NCI-H2081 treated with DMSO at 0.1 percent for 48 hours (cell line): Measurements from ENCODE around the gene EGF.

Source experiments
- DNase-seq: peaks from one replicate; lab custom pipeline; 2025; lab: John Stamatoyannopoulos, UW

EGF gene

GRCh38 chr4:109994415-109994827 lies 81.7 kb downstream of the EGF start:
- no peak for DNase-seq

- DNase-seq: no peak
These were observed 83.8 kb downstream of the EGF start for GRCh38 chr4:109996526-109996925.

DNA sequence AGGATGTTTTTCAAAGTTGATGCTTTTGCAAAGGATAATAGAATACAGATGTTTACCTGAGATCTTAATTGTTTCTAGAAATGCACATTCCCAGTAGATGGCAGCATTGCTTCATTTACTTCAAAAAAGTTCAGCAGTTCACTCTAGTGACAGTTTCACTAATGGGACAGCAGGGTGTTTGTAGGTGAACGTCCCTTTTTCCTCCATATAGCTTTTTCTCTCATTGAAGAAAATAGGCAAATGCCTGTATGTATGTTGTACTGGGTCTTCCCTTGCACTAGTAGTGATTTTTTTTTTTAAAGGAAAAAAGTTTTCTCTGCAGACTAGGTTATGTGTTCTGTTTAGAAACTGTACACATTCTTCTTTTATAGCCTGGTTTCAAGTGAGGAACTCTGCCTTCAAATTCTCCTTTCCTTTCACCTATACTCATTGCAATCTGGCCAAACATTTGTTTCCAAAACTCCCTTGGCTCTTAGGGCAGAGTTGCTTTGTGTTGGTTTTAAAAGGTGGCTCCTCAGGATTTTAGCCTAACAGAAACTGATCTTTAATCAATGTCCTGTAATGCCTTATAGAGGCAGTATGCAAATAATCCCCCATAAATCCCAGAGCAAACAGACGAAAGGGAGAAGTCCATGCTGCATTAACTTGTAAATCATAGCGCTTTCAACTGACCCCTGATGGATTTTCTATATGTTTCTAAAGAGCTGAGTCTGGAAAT lies 86.3 kb downstream of the EGF start:
- no peak for DNase-seq

DNA sequence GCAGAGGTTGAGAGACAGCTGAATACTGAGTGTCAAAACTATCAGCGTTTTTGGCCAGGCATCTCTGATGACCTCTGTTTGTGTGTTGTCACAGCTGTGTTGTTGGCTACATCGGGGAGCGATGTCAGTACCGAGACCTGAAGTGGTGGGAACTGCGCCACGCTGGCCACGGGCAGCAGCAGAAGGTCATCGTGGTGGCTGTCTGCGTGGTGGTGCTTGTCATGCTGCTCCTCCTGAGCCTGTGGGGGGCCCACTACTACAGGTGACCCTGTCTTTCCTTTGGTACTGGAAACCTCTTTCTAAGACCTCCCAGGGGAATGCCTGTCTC lies 86.9 kb downstream of the EGF start:
- DNase-seq: no peak

GRCh38 chr4:110002326-110002725 lies 89.6 kb downstream of the EGF start:
- DNase-seq: no peak

- DNase-seq: no peak
These were observed 90.9 kb downstream of the EGF start for GRCh38 chr4:110003401-110004187.

DNA sequence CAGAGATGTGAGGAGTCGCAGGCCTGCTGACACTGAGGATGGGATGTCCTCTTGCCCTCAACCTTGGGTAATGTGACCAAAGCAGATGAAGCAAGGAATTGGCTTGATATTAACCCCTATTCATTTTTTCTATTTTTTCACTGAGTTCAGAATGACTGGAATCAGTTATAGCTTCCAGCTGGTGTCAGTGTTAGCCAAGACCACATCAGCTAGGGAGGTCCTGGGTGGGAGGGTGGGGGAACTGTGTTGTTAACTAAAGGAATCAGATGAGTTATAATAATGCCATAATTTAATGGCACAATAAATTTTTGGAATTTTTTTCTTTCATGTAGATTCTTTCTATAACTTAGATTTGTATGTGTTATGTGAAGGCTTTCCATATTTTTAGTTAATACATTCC lies 91.9 kb downstream of the EGF start:
- no peak for DNase-seq

- no peak for DNase-seq
These were observed 92.9 kb downstream of the EGF start for GRCh38 chr4:110005461-110006056.

- no peak for DNase-seq
These were observed 94.5 kb downstream of the EGF start for GRCh38 chr4:110007217-110007616.

DNA sequence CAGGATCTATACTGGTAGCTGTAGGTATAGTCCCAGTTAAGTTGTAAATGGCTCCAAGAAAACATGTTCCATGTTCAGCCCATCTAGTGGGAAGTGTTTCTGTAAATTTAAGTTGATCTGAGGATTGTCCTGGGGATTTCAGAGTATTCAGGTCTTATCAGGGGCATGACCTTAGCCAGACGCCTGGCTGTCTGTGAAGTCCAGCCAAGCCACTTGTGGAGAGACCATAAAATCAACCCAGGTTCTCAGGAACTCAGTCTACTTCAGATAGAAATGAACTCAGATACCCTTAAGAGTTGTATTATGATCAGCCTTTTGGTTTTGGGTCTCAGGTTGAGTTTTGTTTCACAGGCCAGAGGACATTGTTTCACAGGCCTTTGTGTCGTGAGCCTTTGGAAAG lies 95.9 kb downstream of the EGF start:
- DNase-seq: no peak

DNA sequence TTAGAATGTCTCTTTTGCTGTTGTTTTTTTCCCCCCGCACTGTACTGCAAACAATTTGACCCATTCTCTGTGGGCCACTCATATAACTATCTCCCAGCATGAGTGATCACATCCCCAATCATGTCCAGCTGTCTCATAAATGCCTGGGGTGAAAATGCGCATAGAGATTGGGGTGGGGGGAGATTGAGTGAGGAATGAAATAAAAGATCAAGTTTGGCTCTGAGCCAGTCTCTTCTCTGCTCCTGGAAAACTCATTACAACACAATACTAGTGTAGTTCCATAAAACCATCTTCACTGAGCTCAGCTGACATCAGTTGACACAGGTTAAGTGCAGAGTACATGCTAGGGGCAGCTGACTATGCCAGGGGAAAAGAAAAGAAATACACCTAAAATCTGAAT lies 96.9 kb downstream of the EGF start:
- no peak for DNase-seq

DNA sequence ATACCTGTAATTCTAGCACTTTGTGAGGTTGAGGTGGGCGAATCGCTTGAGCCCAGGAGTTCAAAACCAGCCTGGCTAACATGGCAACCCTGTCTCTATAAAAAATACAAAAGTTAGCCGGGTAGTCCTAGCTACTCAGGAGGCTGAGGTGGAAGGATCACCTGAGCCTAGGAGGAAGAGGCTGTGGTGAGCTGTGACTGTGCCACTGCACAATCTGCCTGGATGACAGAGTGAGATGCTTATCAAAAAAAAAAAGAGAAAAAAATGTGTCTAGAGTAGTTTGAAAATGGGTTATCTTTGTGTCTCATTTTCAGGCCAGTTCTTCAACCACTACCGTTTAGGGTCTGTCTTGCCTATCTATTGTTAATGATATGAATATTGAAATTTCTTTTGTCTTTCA lies 98.1 kb downstream of the EGF start:
- DNase-seq: no peak

DNA sequence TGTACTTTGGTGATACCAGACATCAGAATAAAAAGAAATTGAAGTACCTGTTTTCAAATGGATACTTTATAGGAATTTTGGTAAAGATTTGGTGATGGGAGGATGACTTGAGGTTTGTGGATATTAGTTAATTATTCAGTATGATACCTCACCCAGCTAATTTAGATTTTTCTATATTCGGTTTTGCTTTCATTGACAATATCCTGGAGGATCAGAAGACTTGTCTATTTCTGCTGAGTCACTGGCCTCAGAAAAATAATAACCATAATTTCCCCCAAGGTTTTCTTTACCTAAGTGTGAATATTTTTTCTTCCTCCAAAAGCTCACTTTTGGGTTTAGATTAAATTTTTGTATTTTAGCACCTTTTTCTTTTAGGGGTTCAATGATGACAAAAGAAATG lies 100.2 kb downstream of the EGF start:
- no peak for DNase-seq

GRCh38 chr4:110014233-110014632 lies 101.5 kb downstream of the EGF start:
- DNase-seq: no peak

GRCh38 chr4:110019153-110019552 lies 106.5 kb downstream of the EGF start:
- DNase-seq: no peak

DNA sequence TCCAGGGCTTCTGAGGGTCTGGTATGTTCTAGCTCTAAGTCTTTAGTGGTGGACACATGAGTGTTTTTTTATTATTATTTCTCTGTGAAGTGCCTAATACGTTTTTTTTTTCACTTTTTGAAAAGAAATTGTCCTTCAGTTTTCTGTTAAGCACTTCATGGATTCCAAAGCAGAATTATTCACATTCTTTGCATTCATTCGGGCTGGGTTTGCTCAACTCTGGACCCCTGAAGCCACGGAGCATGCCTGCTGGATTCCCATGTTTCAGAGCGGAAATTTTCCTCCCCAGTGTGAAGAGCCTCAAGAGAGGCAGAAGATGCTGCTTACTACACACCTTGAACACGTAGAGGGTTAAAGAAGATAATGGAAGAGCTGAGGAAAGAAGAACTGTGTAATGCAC lies 107.5 kb downstream of the EGF start:
- DNase-seq: no peak

DNA sequence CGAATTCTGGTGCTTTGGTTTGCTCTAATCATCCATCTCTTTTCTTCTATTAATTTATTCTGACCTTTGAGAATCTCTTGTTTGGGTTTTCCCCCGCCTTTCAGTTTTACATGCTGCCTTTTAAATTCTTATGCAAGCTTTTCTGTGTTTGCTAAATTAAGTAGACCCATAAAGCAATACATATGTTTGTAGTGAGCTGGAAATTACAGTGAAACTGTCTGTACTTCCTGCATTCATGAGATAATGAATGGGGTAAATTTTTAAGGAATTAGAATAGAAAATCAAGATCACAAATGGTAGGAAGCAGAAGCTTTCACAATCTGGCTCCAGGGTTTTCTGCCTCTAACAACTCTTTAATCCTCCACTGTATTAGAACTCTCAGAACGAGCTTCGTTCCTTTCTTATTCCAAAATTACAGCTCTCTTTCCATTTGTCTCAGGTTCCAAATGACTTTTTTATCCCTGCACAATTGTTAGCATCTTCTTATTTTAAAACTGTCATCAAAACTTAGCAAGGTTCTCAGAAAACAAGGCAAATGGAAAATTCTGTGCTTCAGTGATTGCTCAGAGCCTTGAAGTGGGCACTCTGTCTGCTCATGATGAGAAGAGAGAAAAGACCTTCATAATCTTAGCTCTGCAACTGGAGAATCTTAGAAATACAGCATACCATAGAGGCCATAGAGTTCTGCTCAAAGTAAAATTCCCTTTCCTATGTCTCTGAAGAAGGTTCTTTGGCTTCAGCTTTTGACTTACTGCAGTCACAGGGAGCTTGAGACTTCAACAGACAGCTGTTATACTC lies 108.2 kb downstream of the EGF start:
- DNase-seq: no peak

DNA sequence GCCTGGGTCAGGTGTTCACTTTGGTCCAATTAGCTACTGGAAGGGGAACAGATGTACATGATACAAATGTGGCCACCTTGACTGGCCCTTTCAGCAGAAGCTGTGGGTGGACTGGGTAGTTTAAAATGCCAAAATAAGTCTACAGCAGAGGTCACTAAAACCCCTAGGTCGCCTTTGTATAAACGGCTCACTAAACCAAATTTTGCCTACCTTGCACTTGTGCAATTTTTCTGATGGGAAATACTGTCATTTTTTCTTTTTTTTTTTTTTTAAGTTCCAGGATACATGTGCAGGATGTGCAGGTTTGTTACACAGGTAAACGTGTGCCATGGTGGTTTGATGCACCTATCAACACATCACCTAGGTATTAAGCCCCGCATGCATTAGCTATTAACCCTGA lies 109.8 kb downstream of the EGF start:
- no peak for DNase-seq

DNA sequence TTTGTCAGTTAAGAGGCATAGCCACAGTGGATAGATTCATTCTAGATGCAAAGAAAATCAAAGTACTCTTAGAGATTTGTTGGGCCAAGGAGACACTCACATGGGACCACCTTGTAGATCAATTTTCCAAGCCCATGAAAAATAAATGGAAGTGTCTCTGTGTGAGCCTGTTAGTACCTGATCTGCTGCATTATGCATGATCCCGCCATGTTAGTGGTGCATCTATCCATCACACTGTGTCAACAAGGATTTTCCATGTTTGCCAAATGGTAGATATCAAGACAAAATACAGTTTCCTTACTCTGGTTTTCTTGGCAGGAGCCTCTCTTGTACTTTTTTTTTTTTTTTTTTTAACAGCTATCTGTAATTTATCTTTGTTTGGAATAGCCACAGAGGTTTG lies 112.4 kb downstream of the EGF start:
- no peak for DNase-seq

GRCh38 chr4:110025718-110026117 lies 113.0 kb downstream of the EGF start:
- DNase-seq: no peak

GRCh38 chr4:110032603-110033002 lies 119.9 kb downstream of the EGF start:
- no peak for DNase-seq

GRCh38 chr4:110033355-110034025 lies 120.8 kb downstream of the EGF start:
- no peak for DNase-seq
